Sigmoid colon (tissue), 4 donors: Measurements from ENCODE around the gene PDE9A.

Source experiments
- CTCF ChIP-seq, 4 experiments: fragments of 450-650 bp in 3 of 4; fragments of 200-600 bp in 1 of 4; IDR thresholded peaks; one replicate each; pipeline ENCODE4 v1.5.1; 2016 to 2019; ENCODE audit warnings: antibody characterized with exemption in 4 of 4, mild to moderate bottlenecking in 3 of 4, moderate library complexity in 2 of 4
- EP300 ChIP-seq, 4 donors: sonication (generic); formaldehyde crosslinking; IDR thresholded peaks; one replicate each; pipeline ENCODE4 v1.6.1; 2017; ENCODE audit warnings: antibody characterized with exemption in 4 of 4
- POLR2A ChIP-seq, 2 donors: fragments of 450-650 bp; IDR thresholded peaks; one replicate each; pipeline ENCODE4 v1.6.1; 2016; ENCODE audit warnings: antibody characterized with exemption in 2 of 2, mild to moderate bottlenecking in 2 of 2, moderate library complexity in 2 of 2
- POLR2AphosphoS5 ChIP-seq, 4 donors: sonication (generic); formaldehyde crosslinking; IDR thresholded peaks; one replicate each; pipeline ENCODE4 v1.6.1; 2017; ENCODE audit warnings: antibody characterized with exemption in 4 of 4

GRCh38 chr21:42612390-42612789 lies 41.0 kb upstream of the PDE9A start:
- TF ChIP-seq EP300 (IDR thresholded peaks at IDR 0.05) (no peak), CTCF (IDR thresholded peaks at IDR 0.05) (no peak), POLR2A (IDR thresholded peaks at IDR 0.05) (no peak), POLR2AphosphoS5 (IDR thresholded peaks at IDR 0.05) (no peak)
